Right lobe of liver (tissue), 4 donors: ENCODE results near the gene PFDN2.

Source experiments
- CTCF ChIP-seq, 4 donors: fragments of 200-600 bp in 3 of 4; fragments of 450-650 bp in 1 of 4; IDR thresholded peaks; one replicate each; pipeline versions ENCODE4 v1.5.1 to v1.8.0; 2016 to 2022; ENCODE audit warnings: antibody characterized with exemption in 4 of 4, mild to moderate bottlenecking in 2 of 4
- POLR2A ChIP-seq: fragments of 450-650 bp; IDR thresholded peaks from one replicate; pipeline ENCODE4 v1.6.1; 2017; ENCODE audit warnings: antibody characterized with exemption, mild to moderate bottlenecking
- donor health status: DM: no; HTN: no; CAD: no.
- donor health status: DM: no; HTN: no; CAD: no.
- donor health status: DM: no; HTN: yes; CAD: no.

GRCh38 chr1:161061419-161061818, 56.4 kb downstream of the PFDN2 start:
- no peak for TF ChIP-seq CTCF (IDR thresholded peaks at IDR 0.05)
- no peak for TF ChIP-seq POLR2A
